ENCODE measurements around the gene ECT2L.

DNA sequence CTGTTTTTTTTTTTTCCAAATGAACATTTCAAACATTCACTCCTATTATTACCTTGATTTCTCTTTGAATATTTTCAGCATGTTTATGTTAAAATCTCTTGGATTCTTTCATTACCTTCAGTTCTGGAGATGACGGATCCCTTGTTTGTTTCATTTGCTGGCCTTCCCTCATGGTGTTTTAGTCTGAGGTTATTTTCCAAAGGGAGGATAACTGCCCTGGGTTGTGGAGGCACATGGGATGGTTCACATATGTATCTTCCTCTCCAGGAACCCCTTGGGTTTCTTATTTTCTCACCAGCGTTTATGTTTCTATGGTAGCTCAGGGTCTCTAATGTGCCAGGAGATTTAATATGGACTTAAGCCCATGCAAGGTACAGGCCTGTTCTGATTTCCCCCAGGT lies 36.3 kb downstream of the ECT2L start:
- no peak for TF ChIP-seq EZH2 (IDR thresholded peaks at IDR 0.05; ENCODE audit: insufficient read depth, low read length)
- TF ChIP-seq, protein P1, sequence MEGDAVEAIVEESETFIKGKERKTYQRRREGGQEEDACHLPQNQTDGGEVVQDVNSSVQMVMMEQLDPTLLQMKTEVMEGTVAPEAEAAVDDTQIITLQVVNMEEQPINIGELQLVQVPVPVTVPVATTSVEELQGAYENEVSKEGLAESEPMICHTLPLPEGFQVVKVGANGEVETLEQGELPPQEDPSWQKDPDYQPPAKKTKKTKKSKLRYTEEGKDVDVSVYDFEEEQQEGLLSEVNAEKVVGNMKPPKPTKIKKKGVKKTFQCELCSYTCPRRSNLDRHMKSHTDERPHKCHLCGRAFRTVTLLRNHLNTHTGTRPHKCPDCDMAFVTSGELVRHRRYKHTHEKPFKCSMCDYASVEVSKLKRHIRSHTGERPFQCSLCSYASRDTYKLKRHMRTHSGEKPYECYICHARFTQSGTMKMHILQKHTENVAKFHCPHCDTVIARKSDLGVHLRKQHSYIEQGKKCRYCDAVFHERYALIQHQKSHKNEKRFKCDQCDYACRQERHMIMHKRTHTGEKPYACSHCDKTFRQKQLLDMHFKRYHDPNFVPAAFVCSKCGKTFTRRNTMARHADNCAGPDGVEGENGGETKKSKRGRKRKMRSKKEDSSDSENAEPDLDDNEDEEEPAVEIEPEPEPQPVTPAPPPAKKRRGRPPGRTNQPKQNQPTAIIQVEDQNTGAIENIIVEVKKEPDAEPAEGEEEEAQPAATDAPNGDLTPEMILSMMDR (IDR thresholded peaks at IDR 0.05; ENCODE audit: insufficient read depth, low read depth, low read length), result no peak
